ENCODE results near the gene ZNF540. TPM values are rescaled to one million over a fixed set of nuclear protein-coding genes. Genes with fewer than 3 reads are reported as not detected.

The ZNF540 gene
- total RNA-seq (1 to 10 TPM; 2.3 to 5.7 TPM), polyA plus RNA-seq (1 to 10 TPM; 1.2 to 3.6 TPM)
- long read RNA-seq, donor 1, partial matches to known transcripts: 0 of 2 reads
- long read RNA-seq, donor 1, other reads (novel, unspliced or antisense): 0 of 2 reads
- long read RNA-seq, donor 2, partial matches to known transcripts: 0 of 4 reads
- long read RNA-seq, donor 2, other reads (novel, unspliced or antisense): 0 of 4 reads
- long read RNA-seq, donor 3: 0 reads
- long read RNA-seq, donor 4: 0 reads
- long read RNA-seq, donor 5: 0 reads

DNA sequence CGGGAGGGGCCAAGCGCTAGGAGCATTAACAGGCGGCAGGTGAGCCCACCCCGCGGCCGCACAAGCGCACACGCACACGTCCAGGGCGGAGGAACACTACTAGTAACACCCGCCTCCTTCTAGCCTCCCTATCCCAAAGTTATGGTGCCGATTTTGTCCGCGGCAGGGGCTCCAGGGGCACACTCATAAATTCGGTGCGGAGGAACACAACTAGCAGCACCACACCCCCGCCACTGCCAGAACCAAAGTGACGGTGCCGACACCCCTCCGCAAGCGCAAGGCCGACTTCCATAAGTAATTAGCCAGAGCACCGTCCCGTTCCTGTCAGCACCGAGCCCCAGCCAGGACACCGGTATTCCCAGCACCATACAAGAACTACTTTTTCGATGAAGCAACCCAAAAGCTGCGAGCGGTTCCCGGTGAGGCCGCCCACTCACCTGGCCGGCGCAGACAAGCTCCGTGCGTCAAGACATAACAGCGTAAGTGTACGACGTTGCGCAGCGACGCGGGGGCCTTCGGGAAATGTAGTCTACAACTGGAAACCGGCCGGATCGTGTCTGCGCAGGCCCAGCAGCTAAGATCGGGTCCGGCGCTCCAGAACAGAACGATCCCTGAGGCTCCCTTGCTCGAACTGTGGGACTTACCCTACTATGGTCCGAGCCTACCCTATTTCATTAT, at the start of gene ZNF540, which contains the start of gene ZNF571:
Gene ZNF540, plus strand, starts transcription at position 573 of the 678 bp plus-strand sequence. CDS start 3,572 bp downstream, outside the sequence.
Gene ZNF571, minus strand, starts transcription at position 489 of the 678 bp plus-strand sequence. CDS start 8,116 bp downstream, outside the sequence.
- H3K27ac ChIP-seq (ENCODE audit: low read depth in 1 of 2, low read length in 1 of 2): peak within 1 kb of the TSS; percentile 79 to 94
- H3K27me3 ChIP-seq (ENCODE audit: control insufficient read depth in 3 of 3, insufficient read depth in 3 of 3, low read length in 2 of 3): no peaks in the 10 kb centered on the region
- peak; percentile 97 for ATAC-seq (ENCODE audit: insufficient read depth, low FRiP score)
- H3K9ac ChIP-seq (ENCODE audit: insufficient read depth in 1 of 2, low read length in 2 of 2): peak within 1 kb of the TSS; percentile 95 to 99
- WGBS, 2 donors: 0% methylated on average over 53 of the region's 53 CpGs
- TF ChIP-seq, protein P1, sequence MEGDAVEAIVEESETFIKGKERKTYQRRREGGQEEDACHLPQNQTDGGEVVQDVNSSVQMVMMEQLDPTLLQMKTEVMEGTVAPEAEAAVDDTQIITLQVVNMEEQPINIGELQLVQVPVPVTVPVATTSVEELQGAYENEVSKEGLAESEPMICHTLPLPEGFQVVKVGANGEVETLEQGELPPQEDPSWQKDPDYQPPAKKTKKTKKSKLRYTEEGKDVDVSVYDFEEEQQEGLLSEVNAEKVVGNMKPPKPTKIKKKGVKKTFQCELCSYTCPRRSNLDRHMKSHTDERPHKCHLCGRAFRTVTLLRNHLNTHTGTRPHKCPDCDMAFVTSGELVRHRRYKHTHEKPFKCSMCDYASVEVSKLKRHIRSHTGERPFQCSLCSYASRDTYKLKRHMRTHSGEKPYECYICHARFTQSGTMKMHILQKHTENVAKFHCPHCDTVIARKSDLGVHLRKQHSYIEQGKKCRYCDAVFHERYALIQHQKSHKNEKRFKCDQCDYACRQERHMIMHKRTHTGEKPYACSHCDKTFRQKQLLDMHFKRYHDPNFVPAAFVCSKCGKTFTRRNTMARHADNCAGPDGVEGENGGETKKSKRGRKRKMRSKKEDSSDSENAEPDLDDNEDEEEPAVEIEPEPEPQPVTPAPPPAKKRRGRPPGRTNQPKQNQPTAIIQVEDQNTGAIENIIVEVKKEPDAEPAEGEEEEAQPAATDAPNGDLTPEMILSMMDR (IDR thresholded peaks at IDR 0.05; ENCODE audit: control extremely low read depth, extremely low read depth): no peak
- H3K36me3 ChIP-seq (ENCODE audit: control insufficient read depth in 4 of 4, insufficient read depth in 4 of 4, low read length in 4 of 4): peaks cover 4 to 8% (median 6%) of the 10 kb centered on the region in 4 donors
- peak; percentile 96 to 98 (median 97) for DNase-seq
- H3K4me1 ChIP-seq (ENCODE audit: control insufficient read depth in 5 of 5, insufficient read depth in 5 of 5, low read length in 5 of 5): peaks cover 0 to 10% (median 2%) of the 10 kb centered on the region in 5 donors
- peak within 1 kb of the TSS; percentile 75 for H3K4me3 ChIP-seq
- peaks cover 0 to 13% (median 3%) of the 10 kb centered on the region in 4 donors for H3K9me3 ChIP-seq (ENCODE audit: control insufficient read depth in 4 of 4, insufficient read depth in 3 of 4, low read length in 3 of 4)

DNA sequence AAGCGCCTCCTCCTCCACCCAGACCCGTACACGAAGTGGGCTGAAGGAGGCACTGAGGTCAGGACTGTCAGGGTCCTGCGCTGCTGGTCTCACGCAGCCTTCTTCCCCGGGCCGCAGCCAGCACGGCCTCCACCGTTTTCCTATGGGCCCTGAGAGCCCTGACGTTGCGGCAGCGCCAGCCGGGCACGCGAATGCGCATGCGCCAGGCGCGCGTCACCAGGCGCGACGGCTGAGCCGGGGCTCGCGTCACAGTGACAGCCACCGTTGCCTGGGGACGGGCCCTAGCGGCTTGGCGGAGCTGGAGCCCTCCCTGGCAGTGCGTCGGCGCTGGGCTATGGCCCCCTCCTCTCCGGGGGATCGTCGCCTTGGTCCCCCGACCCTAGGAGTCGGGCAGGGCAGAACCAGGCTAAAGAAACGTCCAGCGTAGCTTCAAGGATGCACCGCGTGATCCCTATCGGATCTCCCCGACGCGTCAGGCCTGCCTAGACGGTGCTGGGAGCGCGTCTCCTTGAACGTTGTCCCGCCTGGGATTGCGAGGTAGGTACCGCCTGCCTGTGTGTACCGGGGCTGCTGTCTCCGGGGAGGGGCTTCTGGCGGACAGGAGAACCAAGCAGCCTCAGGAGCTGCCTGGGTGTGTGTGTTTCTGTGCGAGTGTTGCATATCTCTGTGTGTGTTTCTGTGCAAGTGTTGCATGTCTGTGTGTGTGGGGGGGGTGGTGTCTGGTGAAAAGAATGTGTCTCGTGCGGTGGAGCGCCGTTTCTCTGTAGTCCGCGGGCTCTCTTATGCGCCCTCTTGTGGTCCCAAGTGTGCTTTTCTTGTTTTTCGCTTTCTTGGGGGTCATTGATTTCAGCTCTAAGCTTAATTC, 43.3 kb upstream of the ZNF540 start:
- H3K9ac ChIP-seq (ENCODE audit: insufficient read depth in 1 of 2, low read length in 2 of 2): peak overlapping the region; percentile 40 to 63
- peaks cover 0 to 62% (median 28%) of the 10 kb centered on the region in 4 donors for H3K9me3 ChIP-seq (ENCODE audit: control insufficient read depth in 4 of 4, insufficient read depth in 3 of 4, low read length in 3 of 4)
- TF ChIP-seq, protein P1 (IDR thresholded peaks at IDR 0.05; ENCODE audit: control extremely low read depth, extremely low read depth): no peak
- peaks cover 0 to 5% (median under 1%) of the 10 kb centered on the region in 4 donors for H3K36me3 ChIP-seq (ENCODE audit: control insufficient read depth in 4 of 4, insufficient read depth in 4 of 4, low read length in 4 of 4)
- H3K4me3 ChIP-seq: peak overlapping the region; percentile 15
- DNase-seq (peak; percentile 86 to 91 (median 86)), ATAC-seq (ENCODE audit: insufficient read depth, low FRiP score) (no peak)
- no peaks in the 10 kb centered on the region for H3K4me1 ChIP-seq (ENCODE audit: control insufficient read depth in 5 of 5, insufficient read depth in 5 of 5, low read length in 5 of 5)
- WGBS, 2 donors: 3 to 6% methylated on average over 62 to 65 of the region's 65 CpGs
- H3K27me3 ChIP-seq (ENCODE audit: control insufficient read depth in 3 of 3, insufficient read depth in 3 of 3, low read length in 2 of 3): no peaks in the 10 kb centered on the region
- peak overlapping the region in 1 of 2 donors; percentile 89 for H3K27ac ChIP-seq (ENCODE audit: low read depth in 1 of 2, low read length in 1 of 2)

DNA sequence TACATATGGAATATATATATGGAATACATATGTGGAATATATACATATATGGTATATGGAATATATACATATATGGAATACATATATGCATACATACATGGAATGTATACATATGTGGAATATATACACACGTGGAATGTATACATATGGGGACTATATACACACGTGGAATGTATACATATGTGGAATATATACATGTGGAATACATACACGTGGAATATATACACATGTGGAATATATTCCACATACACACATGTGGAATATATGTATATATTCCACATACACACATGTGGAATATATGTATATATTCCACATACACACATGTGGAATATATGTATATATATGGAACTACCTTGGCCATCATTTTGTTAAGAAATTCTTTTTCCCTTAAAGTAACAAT, 31.2 kb upstream of the ZNF540 start:
- 91 to 97% methylated on average over 3 of the region's 3 CpGs for WGBS, 2 donors
- H3K36me3 ChIP-seq (ENCODE audit: control insufficient read depth in 4 of 4, insufficient read depth in 4 of 4, low read length in 4 of 4): peaks cover 3 to 67% (median 25%) of the 10 kb centered on the region in 4 donors
- H3K9ac ChIP-seq (ENCODE audit: insufficient read depth in 1 of 2, low read length in 2 of 2): no peak overlapping the region
- DNase-seq (no peak), ATAC-seq (ENCODE audit: insufficient read depth, low FRiP score) (no peak)
- TF ChIP-seq, protein P1 (IDR thresholded peaks at IDR 0.05; ENCODE audit: control extremely low read depth, extremely low read depth): no peak
- H3K9me3 ChIP-seq (ENCODE audit: control insufficient read depth in 4 of 4, insufficient read depth in 3 of 4, low read length in 3 of 4): peaks cover 18 to 73% (median 53%) of the 10 kb centered on the region in 4 donors
- H3K27ac ChIP-seq (ENCODE audit: low read depth in 1 of 2, low read length in 1 of 2): no peak overlapping the region
- no peaks in the 10 kb centered on the region for H3K27me3 ChIP-seq (ENCODE audit: control insufficient read depth in 3 of 3, insufficient read depth in 3 of 3, low read length in 2 of 3)
- no peak overlapping the region for H3K4me3 ChIP-seq
- no peaks in the 10 kb centered on the region for H3K4me1 ChIP-seq (ENCODE audit: control insufficient read depth in 5 of 5, insufficient read depth in 5 of 5, low read length in 5 of 5)

Data from lung (tissue), 16 donors.